Panc1 (cell line): ENCODE measurements around the gene HERC5. TPM values are rescaled to one million over a fixed set of nuclear protein-coding genes. Genes with fewer than 3 reads are reported as not detected.

Experiments
- ATAC-seq: fragments of 200-7000 bp; cut with Tn5 transposase; 2 replicates; pipeline ENCODE4 v1.9.1; 2020; ENCODE audit warnings: mild to moderate bottlenecking, moderate library complexity
- BruUV-seq: library from RNA; stranded (reverse); fragments of 400-500 nt; replicated peaks from 2 replicates; lab custom pipeline; 2021; lab: Mats Ljungman, UMichigan
- CTCF ChIA-PET: fragments of 300-600 bp; sonication (Branson Sonifier 250); formaldehyde crosslinking; loops from one replicate; lab custom pipeline; 2022; ENCODE audit warnings: antibody characterized with exemption; lab: Charles Lee
- POLR2A ChIA-PET: fragments of 300-600 bp; sonication (Branson Sonifier 250); formaldehyde crosslinking; loops from one replicate; lab custom pipeline; 2022; ENCODE audit warnings: antibody characterized with exemption; lab: Charles Lee
- DNase-seq: peaks from one replicate; pipeline ENCODE4 v3.0.0-alpha.2; 2010; ENCODE audit warnings: low read depth, low spot score
- H3K27ac ChIP-seq: 2 replicates; pipeline ENCODE4 v1.5.1; 2011; ENCODE audit warnings: mild to moderate bottlenecking, low read length, inconsistent platforms
- H3K27me3 ChIP-seq: fragments of 200-500 bp; sonication (Bioruptor generic); 2 replicates; pipeline ENCODE4 v1.6.0; 2014; ENCODE audit warnings: low read length, inconsistent platforms; ENCODE audit not compliant: control insufficient read depth, insufficient read depth
- H3K36me3 ChIP-seq: fragments of 200-500 bp; sonication (Bioruptor generic); 2 replicates; pipeline ENCODE4 v1.5.1; 2014; ENCODE audit warnings: inconsistent platforms, mild to moderate bottlenecking, low read length, moderate library complexity; ENCODE audit not compliant: control insufficient read depth, insufficient read depth
- H3K4me1 ChIP-seq: 2 replicates; pipeline ENCODE4 v1.5.1; 2011; ENCODE audit warnings: inconsistent platforms, mild to moderate bottlenecking, low read length, moderate library complexity; ENCODE audit not compliant: control insufficient read depth, insufficient read depth
- H3K4me3 ChIP-seq, 2 experiments: 2 replicates each; pipeline ENCODE4 v1.5.1; 2011 to 2012; ENCODE audit warnings: low read depth in 2 of 2, low read length in 2 of 2, mild to moderate bottlenecking in 2 of 2, inconsistent platforms in 1 of 2, moderate library complexity in 1 of 2
- H3K9me3 ChIP-seq: fragments of 200-500 bp; sonication (Bioruptor generic); 2 replicates; pipeline ENCODE4 v1.5.1; 2014; ENCODE audit warnings: low read depth, mild to moderate bottlenecking, inconsistent platforms, low read length, moderate library complexity; ENCODE audit not compliant: control insufficient read depth, insufficient read depth
- CTCF ChIP-seq: fragments of 450-650 bp; IDR thresholded peaks from 2 replicates; pipeline ENCODE4 v1.5.1; 2017; ENCODE audit warnings: mild to moderate bottlenecking
- POLR2AphosphoS5 ChIP-seq: IDR thresholded peaks from 2 replicates; pipeline ENCODE4 v1.6.1; 2012; ENCODE audit warnings: mild to moderate bottlenecking, low read depth, low read length, moderate library complexity
- REST ChIP-seq, 2 experiments: IDR thresholded peaks; 2 replicates each; pipeline ENCODE4 v1.6.1; 2011 to 2012; ENCODE audit warnings: low read depth in 2 of 2, control low read depth in 1 of 2, low read length in 1 of 2, mild to moderate bottlenecking in 1 of 2, moderate library complexity in 1 of 2; ENCODE audit not compliant: insufficient read depth in 1 of 2
- SIN3A ChIP-seq: IDR thresholded peaks from 2 replicates; pipeline ENCODE4 v1.6.1; 2012; ENCODE audit warnings: low read depth, mild to moderate bottlenecking, low read length, moderate library complexity, borderline replicate concordance; ENCODE audit not compliant: insufficient read depth
- TCF7L2 ChIP-seq: IDR thresholded peaks from 2 replicates; pipeline ENCODE4 v1.6.1; 2011; ENCODE audit warnings: mild to moderate bottlenecking, low read depth, low read length, inconsistent platforms
- in situ Hi-C: cut with HindIII; loops from 2 replicates; pipeline ENCODE4 v1.10.0; 2016; ENCODE audit warnings: low sequenced_read_pairs, low pct_unique_long_range_greater_than_20kb
- intact Hi-C: fragments of 100-400 bp; cut with micrococcal nuclease; formaldehyde crosslinking; loops from one replicate; pipeline ENCODE4 v1.10.0; 2022; ENCODE audit not compliant: unreplicated experiment
- total RNA-seq: library from RNA; stranded (reverse); gene quantifications from one replicate; pipeline ENCODE4 v1.2.1, GENCODE V29; 2021; ENCODE audit not compliant: unreplicated experiment

Gene HERC5
- total RNA-seq, 1 experiment from 2014 or later: 6.7 TPM

DNA sequence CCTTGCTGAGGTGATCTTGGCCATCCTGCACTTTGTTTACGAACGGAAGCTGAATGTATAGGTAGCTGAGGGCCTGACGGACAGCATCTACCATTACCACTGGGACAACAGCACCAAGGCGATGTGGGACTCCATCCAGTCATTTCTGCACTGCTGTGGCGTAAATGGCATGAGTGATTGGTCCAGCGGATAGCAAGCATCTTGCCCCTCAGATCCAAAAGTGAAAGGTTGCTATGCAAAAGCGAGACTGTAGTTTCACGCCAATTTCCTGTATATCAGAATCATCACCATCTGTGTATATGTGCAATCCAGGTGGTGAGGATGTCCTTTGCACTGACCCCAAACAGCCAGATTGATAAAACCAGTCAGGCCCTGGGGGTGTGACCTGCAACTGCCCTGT, 70.9 kb downstream of the HERC5 start:
- CTCF ChIA-PET: interaction anchor here (0.6 to 0.7 kb wide), 2 partner anchors 463 to 493 kb away, joined by 6 to 7 read pairs; no protein-coding TSS in a partner anchor
- no peak overlapping the region for H3K4me3 ChIP-seq
- DNase-seq (no peak), ATAC-seq (no peak)
- H3K9me3 ChIP-seq: no peaks in the 10 kb centered on the region
- TF ChIP-seq SIN3A (no peak), POLR2AphosphoS5 (no peak), TCF7L2 (no peak), CTCF (no peak), REST (IDR thresholded peaks at IDR 0.05; ENCODE audit: insufficient read depth in 1 of 2, low read depth in 2 of 2, low read length in 1 of 2) (no peak)
- peaks cover 3% of the 10 kb centered on the region; the same call in 1 of the 2 replicates for H3K36me3 ChIP-seq
- in situ Hi-C loops: no loop called here
- no peaks in the 10 kb centered on the region for H3K27me3 ChIP-seq
- no peaks in the 10 kb centered on the region; the same call in 1 of the 2 replicates for H3K4me1 ChIP-seq
- no TSS peak for BruUV-seq
- H3K27ac ChIP-seq: no peak overlapping the region
- POLR2A ChIA-PET: no interaction called here
- intact Hi-C loops: loop anchor here (2.0 to 5.0 kb wide), 2 partner anchors 131 to 495 kb away; no protein-coding TSS in a partner anchor

DNA sequence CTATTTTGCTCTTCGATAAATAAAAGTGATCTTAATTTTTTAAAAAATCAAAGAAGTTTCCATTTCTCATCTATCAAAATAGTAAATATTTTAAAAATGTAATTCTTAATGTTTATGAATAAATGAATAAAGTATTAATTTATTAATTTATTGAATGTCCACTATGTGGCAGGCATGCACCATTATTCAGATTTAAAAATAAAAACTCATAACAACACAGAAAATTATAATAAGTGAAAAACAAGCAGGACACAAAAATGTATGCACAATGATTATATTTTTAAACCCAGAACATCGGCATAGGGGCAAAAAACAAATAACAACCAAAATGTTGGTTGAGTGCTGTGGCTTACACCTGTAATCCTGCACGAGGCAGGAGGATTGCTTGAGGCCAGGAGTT, 71.9 kb downstream of the HERC5 start:
- Histone ChIP-seq H3K4me3 (no peak overlapping the region), H3K9me3 (no peaks in the 10 kb centered on the region), H3K4me1 (no peaks in the 10 kb centered on the region; the same call in 1 of the 2 replicates), H3K36me3 (no peaks in the 10 kb centered on the region), H3K27ac (no peak overlapping the region), H3K27me3 (no peaks in the 10 kb centered on the region)
- TF ChIP-seq REST (IDR thresholded peaks at IDR 0.05; ENCODE audit: insufficient read depth in 1 of 2, low read depth in 2 of 2, low read length in 1 of 2) (no peak), CTCF (peak; percentile 22; the same call in 1 of the 2 replicates)
- no peak for ATAC-seq
- POLR2A ChIA-PET: no interaction called here
- no TSS peak for BruUV-seq
- in situ Hi-C loops (no loop called here), intact Hi-C loops (loop anchor here (5.0 kb wide), 1 partner anchor 493 kb away; no protein-coding TSS in a partner anchor)
- CTCF ChIA-PET: no interaction called here
- no peak for DNase-seq
